ENCODE data around the gene FAM25G. TPM values are rescaled to one million over a fixed set of nuclear protein-coding genes. Genes with fewer than 3 reads are reported as not detected.

Gene FAM25G
- total and polyA plus RNA-seq, 2 of the 4 experiments (the other 2 are of a cell fraction) = not detected

DNA sequence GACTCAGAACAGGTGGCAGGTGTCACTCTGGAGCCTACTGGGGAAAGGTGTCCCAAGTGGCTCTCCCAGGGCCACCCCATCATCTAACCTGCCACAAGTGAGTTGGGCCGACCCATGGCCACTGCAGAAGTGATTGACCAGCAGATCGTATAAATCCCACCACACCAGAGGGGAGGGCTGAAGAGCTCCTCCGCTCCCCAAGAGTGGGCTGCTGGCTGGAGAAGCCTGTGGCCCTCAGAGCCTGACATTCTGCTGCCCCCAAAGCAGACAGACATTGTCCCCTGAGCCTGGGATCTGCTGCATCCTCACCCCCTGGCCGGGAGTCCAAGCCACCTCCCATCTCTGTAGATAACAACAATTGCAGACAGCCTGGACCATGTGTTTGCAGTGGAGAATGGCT, 44.3 kb downstream of the FAM25G start:
- Histone ChIP-seq H3K56ac (ENCODE audit: extremely low read depth, insufficient read depth, low read length) (no peak overlapping the region), H3K4me3 (ENCODE audit: insufficient read depth, low read depth, low read length) (no peak overlapping the region), H3K9me1 (ENCODE audit: insufficient read depth, low read length) (peaks cover 9% of the 10 kb centered on the region), H3K23ac (ENCODE audit: low read depth, low read length) (no peak overlapping the region), H2BK120ac (ENCODE audit: low read depth, low read length) (no peak overlapping the region), H3K27ac (ENCODE audit: insufficient read depth, low read length) (no peak overlapping the region), H3K9me3 (ENCODE audit: control insufficient read depth, insufficient read depth, low read length) (peaks cover 15% of the 10 kb centered on the region), H3K14ac (replicated peaks; ENCODE audit: low read depth, low read length) (no peak overlapping the region), H4K20me1 (ENCODE audit: insufficient read depth, low read length) (no peaks in the 10 kb centered on the region), H3K79me1 (ENCODE audit: low read depth in 1 of 2, low read length in 2 of 2) (no peaks in the 10 kb centered on the region), H2AK9ac (replicated peaks; ENCODE audit: low read depth, low read length, poor library complexity) (no peak overlapping the region), H4K8ac (ENCODE audit: low read depth in 2 of 2, low read length in 2 of 2) (no peak overlapping the region), H2BK15ac (ENCODE audit: low read depth, low read length) (no peak overlapping the region), H3K36me3 (ENCODE audit: control insufficient read depth, insufficient read depth, low read length) (no peaks in the 10 kb centered on the region), H3K9ac (ENCODE audit: low read depth, low read length) (no peak overlapping the region), H4K91ac (ENCODE audit: insufficient read depth, low read depth, low read length) (no peak overlapping the region), H3K4me1 (ENCODE audit: control insufficient read depth, insufficient read depth, low read length) (no peaks in the 10 kb centered on the region), H2AFZ (replicated peaks; ENCODE audit: low read length, poor library complexity) (no peak overlapping the region), H4K5ac (ENCODE audit: low read depth, low read length) (no peak overlapping the region), H3K27me3 (ENCODE audit: control insufficient read depth, insufficient read depth, low read length) (peaks cover 22% of the 10 kb centered on the region), H2BK20ac (ENCODE audit: low read depth, low read length) (no peak overlapping the region), H3K4me2 (ENCODE audit: low read depth, low read length) (no peak overlapping the region), H2BK5ac (ENCODE audit: low read depth, low read length, poor library complexity, severe bottlenecking) (no peak overlapping the region), H3K4ac (ENCODE audit: low read depth, low read length) (no peak overlapping the region), H3K18ac (ENCODE audit: low read depth, low read length) (no peak overlapping the region), H2AK5ac (ENCODE audit: low read depth, low read length) (no peak overlapping the region)
- intact Hi-C loops (cut with micrococcal nuclease) = no loop called here
- dilution Hi-C loops (cut with HindIII; ENCODE audit: low sequenced_read_pairs, unreplicated experiment) = no loop called here
- ChIA-PET CTCF (no interaction called here), POLR2A (ENCODE audit: unreplicated experiment) (no interaction called here)
- in situ Hi-C loops (cut with MboI; ENCODE audit: low sequenced_read_pairs) = no loop called here
- WGBS, 2 experiments (ENCODE audit: extremely low coverage in 2 of 2, insufficient read length in 1 of 2) = no CpG with 5 or more reads among the region's 4 CpGs
- DNase-seq (no peak), ATAC-seq (ENCODE audit: low read depth) (no peak)
- BruUV-seq (replicated peaks) = no TSS peak
- TF ChIP-seq, protein P1, sequence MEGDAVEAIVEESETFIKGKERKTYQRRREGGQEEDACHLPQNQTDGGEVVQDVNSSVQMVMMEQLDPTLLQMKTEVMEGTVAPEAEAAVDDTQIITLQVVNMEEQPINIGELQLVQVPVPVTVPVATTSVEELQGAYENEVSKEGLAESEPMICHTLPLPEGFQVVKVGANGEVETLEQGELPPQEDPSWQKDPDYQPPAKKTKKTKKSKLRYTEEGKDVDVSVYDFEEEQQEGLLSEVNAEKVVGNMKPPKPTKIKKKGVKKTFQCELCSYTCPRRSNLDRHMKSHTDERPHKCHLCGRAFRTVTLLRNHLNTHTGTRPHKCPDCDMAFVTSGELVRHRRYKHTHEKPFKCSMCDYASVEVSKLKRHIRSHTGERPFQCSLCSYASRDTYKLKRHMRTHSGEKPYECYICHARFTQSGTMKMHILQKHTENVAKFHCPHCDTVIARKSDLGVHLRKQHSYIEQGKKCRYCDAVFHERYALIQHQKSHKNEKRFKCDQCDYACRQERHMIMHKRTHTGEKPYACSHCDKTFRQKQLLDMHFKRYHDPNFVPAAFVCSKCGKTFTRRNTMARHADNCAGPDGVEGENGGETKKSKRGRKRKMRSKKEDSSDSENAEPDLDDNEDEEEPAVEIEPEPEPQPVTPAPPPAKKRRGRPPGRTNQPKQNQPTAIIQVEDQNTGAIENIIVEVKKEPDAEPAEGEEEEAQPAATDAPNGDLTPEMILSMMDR (conservative IDR thresholded peaks at IDR 0.05; ENCODE audit: low read depth, low read length) = no peak
- TF ChIP-seq POLR2A (IDR thresholded peaks at IDR 0.05; ENCODE audit: low read depth, low read length) (no peak), RCOR1 (IDR thresholded peaks at IDR 0.05; ENCODE audit: insufficient replicate concordance, low read length) (no peak), FOS (IDR thresholded peaks at IDR 0.05; ENCODE audit: low read depth, low read length) (no peak), CHD1 (IDR thresholded peaks at IDR 0.05; ENCODE audit: low read depth, low read length) (no peak), BHLHE40 (IDR thresholded peaks at IDR 0.05; ENCODE audit: low read depth, low read length) (no peak), RFX5 (IDR thresholded peaks at IDR 0.05; ENCODE audit: low read depth, low read length) (no peak), NFE2L2 (IDR thresholded peaks at IDR 0.05; ENCODE audit: low read depth, low read length) (no peak), MAFK (IDR thresholded peaks at IDR 0.05; ENCODE audit: low read depth, low read length) (no peak), SMC3 (IDR thresholded peaks at IDR 0.05; ENCODE audit: low read depth, low read length) (no peak), CEBPB (IDR thresholded peaks at IDR 0.05; ENCODE audit: low read depth, low read length) (no peak)
- TF ChIP-seq, protein P2, sequence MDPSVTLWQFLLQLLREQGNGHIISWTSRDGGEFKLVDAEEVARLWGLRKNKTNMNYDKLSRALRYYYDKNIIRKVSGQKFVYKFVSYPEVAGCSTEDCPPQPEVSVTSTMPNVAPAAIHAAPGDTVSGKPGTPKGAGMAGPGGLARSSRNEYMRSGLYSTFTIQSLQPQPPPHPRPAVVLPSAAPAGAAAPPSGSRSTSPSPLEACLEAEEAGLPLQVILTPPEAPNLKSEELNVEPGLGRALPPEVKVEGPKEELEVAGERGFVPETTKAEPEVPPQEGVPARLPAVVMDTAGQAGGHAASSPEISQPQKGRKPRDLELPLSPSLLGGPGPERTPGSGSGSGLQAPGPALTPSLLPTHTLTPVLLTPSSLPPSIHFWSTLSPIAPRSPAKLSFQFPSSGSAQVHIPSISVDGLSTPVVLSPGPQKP (IDR thresholded peaks at IDR 0.05; ENCODE audit: borderline replicate concordance, low read depth, low read length) = no peak
- TF ChIP-seq, protein P3, sequence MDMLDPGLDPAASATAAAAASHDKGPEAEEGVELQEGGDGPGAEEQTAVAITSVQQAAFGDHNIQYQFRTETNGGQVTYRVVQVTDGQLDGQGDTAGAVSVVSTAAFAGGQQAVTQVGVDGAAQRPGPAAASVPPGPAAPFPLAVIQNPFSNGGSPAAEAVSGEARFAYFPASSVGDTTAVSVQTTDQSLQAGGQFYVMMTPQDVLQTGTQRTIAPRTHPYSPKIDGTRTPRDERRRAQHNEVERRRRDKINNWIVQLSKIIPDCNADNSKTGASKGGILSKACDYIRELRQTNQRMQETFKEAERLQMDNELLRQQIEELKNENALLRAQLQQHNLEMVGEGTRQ (IDR thresholded peaks at IDR 0.05; ENCODE audit: low read depth, low read length) = no peak

Measured in IMR-90 (cell line).